22Rv1 (cell line): ENCODE data around the gene KLK1.

Experiments used
- H3K27ac ChIP-seq: fragments of 450-650 bp; 2 replicates; pipeline ENCODE4 v1.5.1; 2017
- CTCF ChIP-seq: fragments of 450-650 bp; IDR thresholded peaks from 2 replicates; pipeline ENCODE4 v1.5.1; 2017; ENCODE audit warnings: mild to moderate bottlenecking
- ZFX ChIP-seq: fragments of 450-650 bp; IDR thresholded peaks from 2 replicates; pipeline ENCODE4 v1.6.1; 2017; ENCODE audit warnings: antibody characterized with exemption, borderline replicate concordance

The KLK1 gene

GRCh38 chr19:50795664-50796073 is 27.9 kb downstream of the KLK1 start:
- TF ChIP-seq CTCF (no peak), ZFX (no peak)
- peak overlapping the region; percentile 98 for H3K27ac ChIP-seq

DNA sequence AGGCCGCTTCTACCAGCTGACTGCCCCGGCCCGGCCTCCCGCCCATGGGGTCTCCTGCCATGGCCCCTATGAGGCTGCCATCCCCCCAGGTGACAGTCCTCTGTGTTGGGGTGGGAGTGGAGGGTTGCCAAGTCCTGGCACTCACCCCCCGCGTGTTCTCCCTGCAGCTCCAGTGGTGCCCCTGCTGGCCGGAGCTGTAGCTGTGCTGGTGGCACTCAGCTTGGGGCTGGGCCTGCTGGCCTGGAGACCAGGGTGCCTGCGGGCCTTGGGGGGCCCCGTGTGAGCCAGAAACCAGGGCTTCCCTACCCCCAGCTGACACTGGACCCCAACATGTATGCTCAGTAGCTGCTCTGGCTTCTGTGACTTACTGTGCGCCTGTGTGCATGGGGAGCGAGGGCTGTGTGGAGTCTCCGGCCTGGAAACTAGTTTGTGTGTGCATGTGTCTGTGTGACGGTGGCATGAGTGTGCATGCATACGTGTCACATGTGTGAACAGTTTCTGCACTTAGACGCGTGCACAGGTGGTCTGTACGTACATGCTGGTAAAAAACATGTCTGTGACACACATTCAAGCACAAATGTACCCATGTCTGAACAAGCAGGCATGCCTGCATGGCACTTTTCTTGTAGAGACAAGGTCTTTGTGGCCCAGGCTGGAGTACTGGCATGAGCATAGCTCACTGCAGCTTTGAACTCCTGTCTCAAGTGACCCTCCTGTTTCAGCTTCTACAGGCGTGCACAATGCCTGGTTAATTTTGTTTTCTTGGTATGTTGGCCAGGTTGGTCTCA is 28.5 kb downstream of the KLK1 start:
- peak overlapping the region; percentile 98 for H3K27ac ChIP-seq
- TF ChIP-seq ZFX, result no peak
- TF ChIP-seq CTCF, result peak; percentile 70

DNA sequence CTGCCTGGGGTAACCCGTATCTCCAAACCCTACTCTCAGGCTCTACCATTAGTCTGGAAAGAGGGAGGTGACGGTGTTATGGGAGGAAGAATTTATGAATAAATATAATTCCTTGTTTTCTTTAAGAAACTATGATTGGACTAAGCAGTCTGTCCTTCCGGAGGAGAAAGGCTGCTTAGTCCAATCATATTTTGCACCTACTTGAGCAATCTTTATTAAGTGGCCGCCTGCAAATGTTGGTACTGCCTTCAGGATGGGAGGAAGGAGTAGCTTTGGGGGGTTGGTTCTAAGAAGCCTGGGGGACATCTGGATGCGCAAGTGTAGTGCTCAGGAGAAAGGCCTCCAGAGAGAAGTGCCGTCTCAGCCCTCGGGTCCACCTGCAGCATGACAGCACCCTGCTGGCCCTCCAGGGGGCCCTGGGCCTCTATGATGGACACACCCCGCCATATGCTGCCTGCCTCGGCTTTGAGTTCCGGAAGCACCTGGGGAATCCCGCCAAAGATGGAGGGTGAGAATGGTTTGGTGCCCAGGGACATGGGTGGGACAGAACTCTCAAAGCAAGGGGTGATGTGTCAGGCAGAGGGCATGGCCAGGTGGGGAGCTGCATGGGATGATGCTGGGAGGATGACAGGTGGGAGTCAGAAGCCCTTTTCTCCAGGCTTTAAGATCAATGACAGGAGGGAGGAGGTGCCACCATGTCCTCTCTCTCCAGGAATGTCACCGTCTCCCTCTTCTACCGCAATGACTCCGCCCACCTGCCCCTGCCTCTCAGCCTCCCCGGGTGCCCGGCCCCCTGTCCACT is 29.3 kb downstream of the KLK1 start:
- H3K27ac ChIP-seq, result peak overlapping the region; percentile 98
- TF ChIP-seq ZFX (no peak), CTCF (no peak)

DNA sequence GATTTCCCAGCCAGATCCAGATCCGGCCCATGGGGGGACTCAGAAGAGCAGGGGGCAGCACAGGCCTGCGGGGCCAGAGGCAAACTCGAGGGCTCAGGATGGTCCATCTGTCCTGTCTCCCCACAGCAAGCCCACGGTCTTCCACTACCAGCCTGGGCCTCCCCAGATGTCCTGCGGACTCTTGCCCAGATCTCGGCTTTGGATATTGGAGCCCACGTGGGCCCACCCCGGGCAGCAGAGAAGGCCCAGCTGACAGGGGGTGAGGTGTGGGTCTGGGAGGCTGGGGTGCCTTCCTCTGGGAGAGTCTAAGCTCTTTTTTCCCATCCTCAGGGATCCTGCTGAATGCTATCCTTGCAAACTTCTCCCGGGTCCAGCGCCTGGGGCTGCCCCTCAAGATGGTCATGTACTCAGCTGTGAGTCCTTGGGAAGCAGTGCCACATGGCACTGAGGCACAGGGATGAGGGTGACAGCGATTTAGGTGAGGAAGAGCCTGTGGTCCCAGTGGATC is 30.0 kb downstream of the KLK1 start:
- peak overlapping the region; percentile 98 for H3K27ac ChIP-seq
- TF ChIP-seq CTCF (no peak), ZFX (no peak)

DNA sequence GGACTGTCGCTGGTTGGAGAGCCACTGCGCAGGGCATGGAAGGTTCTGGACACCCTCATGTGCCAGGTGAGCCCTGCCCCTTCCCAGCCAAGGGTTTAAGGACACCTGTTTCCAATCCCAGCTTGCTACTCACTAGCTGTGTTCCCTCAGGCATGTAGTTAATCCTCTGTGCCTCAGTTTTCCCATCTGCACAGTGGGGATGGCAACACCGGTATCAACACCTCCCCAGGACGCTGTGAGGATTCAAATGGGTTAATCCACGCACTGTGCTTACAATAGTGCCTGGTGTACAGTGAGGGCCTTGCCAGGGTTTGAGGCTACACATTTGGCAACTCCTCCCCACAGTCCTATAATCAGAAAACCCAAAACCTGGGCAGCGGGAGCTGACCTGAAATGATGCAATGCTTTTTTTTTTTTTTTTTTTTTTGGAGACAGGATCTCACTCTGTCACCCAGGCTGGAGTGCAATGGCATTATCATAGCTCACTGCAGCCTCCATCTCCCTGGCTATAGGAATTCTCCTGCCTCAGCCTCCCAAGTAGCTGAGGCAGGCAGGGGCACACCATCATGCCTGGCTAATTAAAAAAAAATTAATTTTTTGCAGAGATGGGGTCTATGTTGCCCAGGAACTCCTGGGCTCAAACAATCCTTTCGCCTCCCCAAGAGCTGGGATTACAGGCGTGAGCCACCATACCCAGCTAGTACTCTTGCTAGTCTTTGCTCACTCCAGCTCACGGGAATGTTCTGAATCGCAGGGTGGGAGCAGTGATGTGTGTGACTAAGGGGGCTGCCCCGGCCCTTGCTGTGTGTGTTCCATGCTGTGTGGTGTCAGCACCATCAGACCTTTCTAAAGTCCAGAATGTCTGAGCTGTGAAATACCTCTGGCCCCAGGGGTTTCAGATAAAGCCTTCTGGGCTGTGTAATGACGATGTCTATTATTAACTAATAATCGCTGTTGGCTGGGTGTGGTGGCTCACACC is 31.0 kb downstream of the KLK1 start:
- peak overlapping the region; percentile 98 for H3K27ac ChIP-seq
- TF ChIP-seq CTCF (no peak), ZFX (no peak)

DNA sequence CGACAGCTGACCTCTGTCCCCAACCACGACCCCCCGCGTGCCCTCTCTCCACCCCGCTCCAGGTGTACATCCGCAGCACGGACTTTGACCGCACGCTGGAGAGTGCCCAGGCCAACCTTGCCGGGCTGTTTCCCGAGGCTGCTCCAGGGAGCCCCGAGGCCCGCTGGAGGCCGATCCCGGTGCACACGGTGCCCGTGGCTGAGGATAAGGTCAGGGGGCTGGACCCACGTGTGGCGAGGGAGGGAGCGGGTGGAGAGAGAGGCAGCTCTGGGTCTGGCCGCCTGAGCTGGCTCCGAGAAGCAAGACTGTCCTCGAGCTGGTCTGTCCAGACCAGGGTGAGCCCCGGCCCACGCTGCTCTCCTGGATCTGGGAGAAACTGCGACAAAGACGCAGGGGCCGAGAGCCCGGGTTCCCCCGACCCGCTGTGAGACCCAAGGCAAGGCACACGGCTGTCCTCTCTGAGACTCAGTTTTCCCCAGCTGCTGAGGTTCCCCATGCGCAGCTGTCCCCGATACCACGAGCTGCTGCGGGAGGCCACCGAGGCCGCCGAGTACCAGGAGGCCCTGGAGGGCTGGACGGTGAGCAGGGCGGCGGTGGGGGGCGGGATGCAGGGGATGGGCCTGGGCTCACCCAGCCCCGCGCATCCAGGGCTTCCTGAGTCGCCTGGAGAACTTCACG is 31.9 kb downstream of the KLK1 start:
- TF ChIP-seq CTCF (no peak), ZFX (no peak)
- H3K27ac ChIP-seq, result peak overlapping the region; percentile 98
